Measurements from ENCODE around the gene HIRA. TPM values are rescaled to one million over a fixed set of nuclear protein-coding genes. Genes with fewer than 3 reads are reported as not detected.

The HIRA gene
- total and polyA plus RNA-seq, 2 experiments from 2014 or later: 2.7 to 18.6 TPM

GRCh38 chr22:19387038-19387437, 44.5 kb downstream of the HIRA start:
- peaks cover 39% of the 10 kb centered on the region; the same call in 1 of the 2 replicates for H3K36me3 ChIP-seq (ENCODE audit: low read depth)

GRCh38 chr22:19386248-19386647, 45.3 kb downstream of the HIRA start:
- Histone ChIP-seq H3K4me3 (no peak overlapping the region), H3F3A (ENCODE audit: insufficient read depth) (no peaks in the 10 kb centered on the region)
- in situ Hi-C loops (cut with MboI): no loop called here

More at GRCh38 chr22:19387038-19387437, 44.5 kb downstream of the HIRA start:
- Histone ChIP-seq H3K9ac (no peak overlapping the region), H3F3A (ENCODE audit: insufficient read depth) (no peaks in the 10 kb centered on the region), H3K4me3 (no peak overlapping the region), H3K9me3 (ENCODE audit: low read depth) (no peaks in the 10 kb centered on the region), H3K27ac (no peak overlapping the region), H3K9me2 (ENCODE audit: insufficient read depth) (no peaks in the 10 kb centered on the region), H3K4me2 (ENCODE audit: unreplicated experiment) (no peak overlapping the region), H3K27me3 (replicated peaks; ENCODE audit: insufficient read depth) (no peaks in the 10 kb centered on the region), H2AFZ (no peak overlapping the region), H3K79me2 (ENCODE audit: insufficient read depth) (no peaks in the 10 kb centered on the region), H3K4me1 (ENCODE audit: insufficient read depth) (no peaks in the 10 kb centered on the region), H4K20me1 (ENCODE audit: insufficient read depth) (no peaks in the 10 kb centered on the region)
- no peak for TF ChIP-seq EZH2 (IDR thresholded peaks at IDR 0.05; ENCODE audit: insufficient read depth, poor library complexity, severe bottlenecking)
- TF ChIP-seq EZH2phosphoT487 (IDR thresholded peaks at IDR 0.05; ENCODE audit: insufficient read depth, low read depth): no peak
- in situ Hi-C loops (cut with MboI): no loop called here
- WGBS, 2 experiments (ENCODE audit: low coverage in 1 of 2, low lambda C conversion rate in 2 of 2, missing lambda C conversion rate in 2 of 2): 68 to 78% methylated on average over 2 of the region's 2 CpGs
- DNase-seq: no peak

GRCh38 chr22:19385221-19385906, 46.2 kb downstream of the HIRA start:
- Histone ChIP-seq H2AFZ (no peak overlapping the region), H3K9me3 (ENCODE audit: low read depth) (no peaks in the 10 kb centered on the region), H3K4me2 (ENCODE audit: unreplicated experiment) (no peak overlapping the region), H3K27me3 (replicated peaks; ENCODE audit: insufficient read depth) (no peaks in the 10 kb centered on the region), H3K36me3 (ENCODE audit: low read depth) (peaks cover 44% of the 10 kb centered on the region), H3F3A (ENCODE audit: insufficient read depth) (no peaks in the 10 kb centered on the region), H3K9me2 (ENCODE audit: insufficient read depth) (no peaks in the 10 kb centered on the region), H4K20me1 (ENCODE audit: insufficient read depth) (no peaks in the 10 kb centered on the region), H3K79me2 (ENCODE audit: insufficient read depth) (no peaks in the 10 kb centered on the region), H3K27ac (no peak overlapping the region), H3K9ac (no peak overlapping the region), H3K4me3 (no peak overlapping the region), H3K4me1 (ENCODE audit: insufficient read depth) (no peaks in the 10 kb centered on the region)
- in situ Hi-C loops (cut with MboI): no loop called here
- WGBS, 2 experiments (ENCODE audit: low coverage in 1 of 2, low lambda C conversion rate in 2 of 2, missing lambda C conversion rate in 2 of 2): 95 to 97% methylated on average over 14 of the region's 14 CpGs
- DNase-seq: no peak
- TF ChIP-seq EZH2phosphoT487 (IDR thresholded peaks at IDR 0.05; ENCODE audit: insufficient read depth, low read depth) (no peak), EZH2 (IDR thresholded peaks at IDR 0.05; ENCODE audit: insufficient read depth, poor library complexity, severe bottlenecking) (no peak)

More at GRCh38 chr22:19386248-19386647, 45.3 kb downstream of the HIRA start:
- H3K9me3 ChIP-seq (ENCODE audit: low read depth): no peaks in the 10 kb centered on the region
- no peak overlapping the region for H2AFZ ChIP-seq
- no peaks in the 10 kb centered on the region for H3K27me3 ChIP-seq (replicated peaks; ENCODE audit: insufficient read depth)
- DNase-seq: no peak
- H3K27ac ChIP-seq: no peak overlapping the region
- H3K79me2 ChIP-seq (ENCODE audit: insufficient read depth): no peaks in the 10 kb centered on the region
- no peak overlapping the region for H3K4me2 ChIP-seq (ENCODE audit: unreplicated experiment)
- H4K20me1 ChIP-seq (ENCODE audit: insufficient read depth): no peaks in the 10 kb centered on the region
- 97 to 100% methylated on average over 2 of the region's 2 CpGs for WGBS, 2 experiments (ENCODE audit: low coverage in 1 of 2, low lambda C conversion rate in 2 of 2, missing lambda C conversion rate in 2 of 2)
- TF ChIP-seq EZH2 (IDR thresholded peaks at IDR 0.05; ENCODE audit: insufficient read depth, poor library complexity, severe bottlenecking): no peak
- TF ChIP-seq EZH2phosphoT487 (IDR thresholded peaks at IDR 0.05; ENCODE audit: insufficient read depth, low read depth): no peak
- peaks cover 47% of the 10 kb centered on the region for H3K36me3 ChIP-seq (ENCODE audit: low read depth)
- no peaks in the 10 kb centered on the region for H3K4me1 ChIP-seq (ENCODE audit: insufficient read depth)
- H3K9me2 ChIP-seq (ENCODE audit: insufficient read depth): no peaks in the 10 kb centered on the region
- H3K9ac ChIP-seq: no peak overlapping the region

GRCh38 chr22:19383292-19383691, 48.2 kb downstream of the HIRA start:
- 87 to 90% methylated on average over 9 of the region's 9 CpGs for WGBS, 2 experiments (ENCODE audit: low coverage in 1 of 2, low lambda C conversion rate in 2 of 2, missing lambda C conversion rate in 2 of 2)
- peaks cover 34% of the 10 kb centered on the region for H3K36me3 ChIP-seq (ENCODE audit: low read depth)
- in situ Hi-C loops (cut with MboI): no loop called here

More at GRCh38 chr22:19383292-19383691, 48.2 kb downstream of the HIRA start:
- Histone ChIP-seq H3K79me2 (ENCODE audit: insufficient read depth) (no peaks in the 10 kb centered on the region), H3K9ac (no peak overlapping the region), H4K20me1 (ENCODE audit: insufficient read depth) (no peaks in the 10 kb centered on the region), H3K4me3 (no peak overlapping the region), H3K9me2 (ENCODE audit: insufficient read depth) (no peaks in the 10 kb centered on the region), H3K9me3 (ENCODE audit: low read depth) (no peaks in the 10 kb centered on the region), H3K4me1 (ENCODE audit: insufficient read depth) (no peaks in the 10 kb centered on the region), H2AFZ (no peak overlapping the region), H3F3A (ENCODE audit: insufficient read depth) (no peaks in the 10 kb centered on the region), H3K27ac (no peak overlapping the region), H3K27me3 (replicated peaks; ENCODE audit: insufficient read depth) (no peaks in the 10 kb centered on the region), H3K4me2 (ENCODE audit: unreplicated experiment) (no peak overlapping the region)
- DNase-seq: no peak
- no peak for TF ChIP-seq EZH2 (IDR thresholded peaks at IDR 0.05; ENCODE audit: insufficient read depth, poor library complexity, severe bottlenecking)
- no peak for TF ChIP-seq EZH2phosphoT487 (IDR thresholded peaks at IDR 0.05; ENCODE audit: insufficient read depth, low read depth)
